ENCODE results near the gene GNG4. TPM values are rescaled to one million over a fixed set of nuclear protein-coding genes. Genes with fewer than 3 reads are reported as not detected.

GNG4 gene
- total and polyA plus RNA-seq, 2 of the 4 experiments (the other 2 are of a cell fraction) = 0.18 to 0.29 TPM

DNA sequence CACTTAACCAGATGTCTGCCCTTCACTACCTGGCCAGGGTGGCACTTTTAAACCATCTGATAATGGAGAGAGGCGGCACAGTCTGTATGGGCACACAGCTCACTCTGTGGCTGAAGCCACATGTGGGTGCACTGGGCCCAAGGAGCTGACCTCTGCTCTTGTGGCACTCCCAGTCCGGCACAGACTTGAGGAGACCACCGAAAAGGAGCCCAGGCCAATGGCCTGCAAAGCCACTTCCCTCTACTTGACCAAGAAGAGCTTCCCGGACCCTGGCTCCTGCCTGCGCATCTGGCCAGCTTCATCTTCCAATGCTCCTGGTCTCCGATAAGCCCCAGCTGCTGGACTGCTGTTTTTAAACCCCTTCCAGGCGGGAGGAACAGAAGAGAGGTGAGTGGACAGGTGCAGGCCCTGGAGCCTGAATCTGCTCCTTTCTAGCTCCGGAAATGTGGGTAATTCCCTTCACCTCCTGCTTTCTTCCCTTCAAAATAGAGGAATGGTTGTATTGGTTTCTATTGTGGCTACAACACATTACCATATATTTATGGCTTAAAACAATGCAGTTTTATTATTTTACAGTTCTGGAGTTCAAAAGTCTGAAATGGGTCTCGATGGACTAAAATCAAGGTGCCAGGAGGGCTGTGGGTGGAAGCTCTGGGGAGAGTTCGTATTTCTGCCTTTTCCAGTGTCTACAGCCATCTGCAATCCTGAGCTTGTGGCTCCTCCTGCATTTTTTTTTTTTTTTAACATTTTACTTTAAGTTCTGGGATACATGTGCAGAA, 11.6 kb downstream of the GNG4 start:
- no TSS peak for BruUV-seq (replicated peaks)
- no peak overlapping the region for H3K4ac ChIP-seq (ENCODE audit: low read depth, low read length)
- no peak overlapping the region for H2BK20ac ChIP-seq (ENCODE audit: low read depth, low read length)
- no peak overlapping the region for H3K18ac ChIP-seq (ENCODE audit: low read depth, low read length)
- H3K4me1 ChIP-seq (ENCODE audit: control insufficient read depth, insufficient read depth, low read length) = peaks cover 2% of the 10 kb centered on the region
- H3K4me3 ChIP-seq (ENCODE audit: insufficient read depth, low read depth, low read length) = no peak overlapping the region
- no peak overlapping the region for H3K9ac ChIP-seq (ENCODE audit: low read depth, low read length)
- intact Hi-C loops (cut with micrococcal nuclease) (loop anchor here (10.0 kb wide), 1 partner anchor 1163 kb away; the partner anchor contains the start of gene TARBP1), in situ Hi-C loops (cut with MboI; ENCODE audit: low sequenced_read_pairs) (no loop called here), dilution Hi-C loops (cut with HindIII; ENCODE audit: low sequenced_read_pairs, unreplicated experiment) (no loop called here)
- H3K9me1 ChIP-seq (ENCODE audit: insufficient read depth, low read length) = peaks cover 3% of the 10 kb centered on the region; the same call in 1 of the 2 replicates
- WGBS, 2 experiments (ENCODE audit: extremely low coverage in 2 of 2, insufficient read length in 1 of 2) = no CpG with 5 or more reads among the region's 10 CpGs
- ChIA-PET POLR2A (ENCODE audit: unreplicated experiment) (no interaction called here), CTCF (interaction anchor here (0.6 kb wide), 1 partner anchor 1012 kb away, joined by 4 read pairs; no protein-coding TSS in a partner anchor)
- no peak overlapping the region for H3K14ac ChIP-seq (replicated peaks; ENCODE audit: low read depth, low read length)
- no peak overlapping the region for H4K5ac ChIP-seq (ENCODE audit: low read depth, low read length)
- H3K27ac ChIP-seq (ENCODE audit: insufficient read depth, low read length) = no peak overlapping the region
- H2BK120ac ChIP-seq (ENCODE audit: low read depth, low read length) = no peak overlapping the region
- H2AK5ac ChIP-seq (ENCODE audit: low read depth, low read length) = no peak overlapping the region
- no peak overlapping the region for H2AK9ac ChIP-seq (replicated peaks; ENCODE audit: low read depth, low read length, poor library complexity)
- DNase-seq = no peak
- no peak overlapping the region for H4K91ac ChIP-seq (ENCODE audit: insufficient read depth, low read depth, low read length)
- H3K79me1 ChIP-seq (ENCODE audit: low read depth in 1 of 2, low read length in 2 of 2) = no peaks in the 10 kb centered on the region
- no peak overlapping the region for H3K4me2 ChIP-seq (ENCODE audit: low read depth, low read length)
- no peaks in the 10 kb centered on the region for H3K36me3 ChIP-seq (ENCODE audit: control insufficient read depth, insufficient read depth, low read length)
- no peak for TF ChIP-seq MXI1 (IDR thresholded peaks at IDR 0.05; ENCODE audit: borderline replicate concordance, low read depth, low read length)
- TF ChIP-seq, protein P1, sequence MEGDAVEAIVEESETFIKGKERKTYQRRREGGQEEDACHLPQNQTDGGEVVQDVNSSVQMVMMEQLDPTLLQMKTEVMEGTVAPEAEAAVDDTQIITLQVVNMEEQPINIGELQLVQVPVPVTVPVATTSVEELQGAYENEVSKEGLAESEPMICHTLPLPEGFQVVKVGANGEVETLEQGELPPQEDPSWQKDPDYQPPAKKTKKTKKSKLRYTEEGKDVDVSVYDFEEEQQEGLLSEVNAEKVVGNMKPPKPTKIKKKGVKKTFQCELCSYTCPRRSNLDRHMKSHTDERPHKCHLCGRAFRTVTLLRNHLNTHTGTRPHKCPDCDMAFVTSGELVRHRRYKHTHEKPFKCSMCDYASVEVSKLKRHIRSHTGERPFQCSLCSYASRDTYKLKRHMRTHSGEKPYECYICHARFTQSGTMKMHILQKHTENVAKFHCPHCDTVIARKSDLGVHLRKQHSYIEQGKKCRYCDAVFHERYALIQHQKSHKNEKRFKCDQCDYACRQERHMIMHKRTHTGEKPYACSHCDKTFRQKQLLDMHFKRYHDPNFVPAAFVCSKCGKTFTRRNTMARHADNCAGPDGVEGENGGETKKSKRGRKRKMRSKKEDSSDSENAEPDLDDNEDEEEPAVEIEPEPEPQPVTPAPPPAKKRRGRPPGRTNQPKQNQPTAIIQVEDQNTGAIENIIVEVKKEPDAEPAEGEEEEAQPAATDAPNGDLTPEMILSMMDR (conservative IDR thresholded peaks at IDR 0.05; ENCODE audit: low read depth, low read length) = no peak
- TF ChIP-seq MAFK (IDR thresholded peaks at IDR 0.05; ENCODE audit: low read depth, low read length) = no peak
- TF ChIP-seq BHLHE40 (IDR thresholded peaks at IDR 0.05; ENCODE audit: low read depth, low read length) = no peak
- TF ChIP-seq RAD21 (IDR thresholded peaks at IDR 0.05; ENCODE audit: low read length) = no peak
- no peak for TF ChIP-seq RFX5 (IDR thresholded peaks at IDR 0.05; ENCODE audit: low read depth, low read length)
- no peak for TF ChIP-seq SMC3 (IDR thresholded peaks at IDR 0.05; ENCODE audit: low read depth, low read length)
- no peak for TF ChIP-seq FOS (IDR thresholded peaks at IDR 0.05; ENCODE audit: low read depth, low read length)
- TF ChIP-seq, protein P2, sequence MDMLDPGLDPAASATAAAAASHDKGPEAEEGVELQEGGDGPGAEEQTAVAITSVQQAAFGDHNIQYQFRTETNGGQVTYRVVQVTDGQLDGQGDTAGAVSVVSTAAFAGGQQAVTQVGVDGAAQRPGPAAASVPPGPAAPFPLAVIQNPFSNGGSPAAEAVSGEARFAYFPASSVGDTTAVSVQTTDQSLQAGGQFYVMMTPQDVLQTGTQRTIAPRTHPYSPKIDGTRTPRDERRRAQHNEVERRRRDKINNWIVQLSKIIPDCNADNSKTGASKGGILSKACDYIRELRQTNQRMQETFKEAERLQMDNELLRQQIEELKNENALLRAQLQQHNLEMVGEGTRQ (IDR thresholded peaks at IDR 0.05; ENCODE audit: low read depth, low read length) = no peak
- H3K56ac ChIP-seq (ENCODE audit: extremely low read depth, insufficient read depth, low read length) = no peak overlapping the region
- no peak overlapping the region for H2BK5ac ChIP-seq (ENCODE audit: low read depth, low read length, poor library complexity, severe bottlenecking)
- peaks cover 6% of the 10 kb centered on the region; the same call in 1 of the 2 replicates for H3K27me3 ChIP-seq (ENCODE audit: control insufficient read depth, insufficient read depth, low read length)
- H3K9me3 ChIP-seq (ENCODE audit: control insufficient read depth, insufficient read depth, low read length) = no peaks in the 10 kb centered on the region
- no peak for ATAC-seq (ENCODE audit: low read depth)
- H2BK15ac ChIP-seq (ENCODE audit: low read depth, low read length) = no peak overlapping the region
- no peaks in the 10 kb centered on the region for H4K20me1 ChIP-seq (ENCODE audit: insufficient read depth, low read length)
- H2AFZ ChIP-seq (replicated peaks; ENCODE audit: low read length, poor library complexity) = no peak overlapping the region
- no peak overlapping the region for H3K23ac ChIP-seq (ENCODE audit: low read depth, low read length)
- H4K8ac ChIP-seq (ENCODE audit: low read depth in 2 of 2, low read length in 2 of 2) = no peak overlapping the region
